NT2/D1 (cell line): Measurements from ENCODE around the gene TREM2.

Experiments used
- SUZ12 ChIP-seq: IDR thresholded peaks from 2 replicates; pipeline ENCODE4 v1.6.1; 2011; ENCODE audit not compliant: insufficient read length, insufficient read depth; ENCODE audit errors: extremely low read depth
- ZNF274 ChIP-seq: IDR thresholded peaks from 2 replicates; pipeline ENCODE4 v1.6.1; 2011; ENCODE audit warnings: mild to moderate bottlenecking, low read depth, low read length

- no peak for TF ChIP-seq ZNF274
- TF ChIP-seq SUZ12, result no peak
Measured at GRCh38 chr6:41167173-41167963, 4.5 kb upstream of the TREM2 start.
